ENCODE measurements around the gene SLC35A4.
"Not testable (repeated sequence)": the region's sequence is repeated elsewhere in the genome, so short reads cannot be mapped to it uniquely, and the experiment has no call there.

SLC35A4 gene

DNA sequence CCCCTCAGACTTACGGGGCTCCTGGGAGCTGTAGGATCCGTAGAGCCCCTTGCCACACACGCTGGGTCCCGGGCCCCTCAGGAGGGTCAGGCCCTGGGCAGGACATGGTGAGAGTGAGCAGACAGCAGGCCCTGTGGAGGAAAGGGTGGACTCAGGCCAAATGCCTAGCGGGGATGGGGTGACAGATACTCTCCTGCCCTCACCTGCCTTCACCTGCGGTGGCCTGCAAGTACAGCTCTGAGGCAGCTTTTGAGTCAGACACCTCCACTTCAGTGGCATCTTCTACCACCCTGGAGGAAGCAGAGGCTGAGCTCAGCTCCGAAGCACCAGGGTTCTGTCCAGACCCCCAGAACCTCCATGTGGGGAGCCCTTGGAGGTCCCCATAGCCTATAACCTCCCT, 26.2 kb downstream of the SLC35A4 start:
- no peak for DNase-seq (ENCODE audit: low spot score)

DNA sequence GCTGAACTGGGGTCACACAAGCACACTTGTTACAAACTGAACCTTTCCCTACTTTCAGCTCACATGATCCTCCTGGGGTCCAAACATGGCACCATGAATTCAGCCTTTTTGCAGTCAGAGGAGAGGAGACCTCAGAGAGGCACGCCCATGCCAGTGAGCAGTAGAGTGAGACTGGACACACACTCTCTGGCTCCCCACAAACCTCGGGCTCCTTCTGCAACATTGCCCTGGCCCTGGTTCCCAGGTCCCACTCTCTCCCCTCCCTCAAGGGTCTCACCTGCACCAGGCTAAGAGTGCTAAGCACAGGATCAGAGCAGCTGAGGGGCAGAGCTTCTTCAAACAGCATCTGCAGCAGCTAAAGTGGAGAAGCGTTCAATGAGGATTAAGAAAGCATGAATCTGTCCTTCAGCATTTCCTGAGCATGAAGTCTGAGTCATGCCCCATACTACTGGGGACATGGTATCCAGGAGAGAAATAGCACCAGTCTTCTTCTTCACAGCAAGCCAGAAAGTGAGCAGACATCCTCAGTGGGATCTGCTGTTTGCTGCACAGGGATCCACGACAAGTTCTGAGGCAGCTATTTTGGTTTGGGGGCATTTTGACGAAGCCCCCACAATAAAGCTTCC, 27.2 kb downstream of the SLC35A4 start:
- DNase-seq (ENCODE audit: low spot score), result no peak

DNA sequence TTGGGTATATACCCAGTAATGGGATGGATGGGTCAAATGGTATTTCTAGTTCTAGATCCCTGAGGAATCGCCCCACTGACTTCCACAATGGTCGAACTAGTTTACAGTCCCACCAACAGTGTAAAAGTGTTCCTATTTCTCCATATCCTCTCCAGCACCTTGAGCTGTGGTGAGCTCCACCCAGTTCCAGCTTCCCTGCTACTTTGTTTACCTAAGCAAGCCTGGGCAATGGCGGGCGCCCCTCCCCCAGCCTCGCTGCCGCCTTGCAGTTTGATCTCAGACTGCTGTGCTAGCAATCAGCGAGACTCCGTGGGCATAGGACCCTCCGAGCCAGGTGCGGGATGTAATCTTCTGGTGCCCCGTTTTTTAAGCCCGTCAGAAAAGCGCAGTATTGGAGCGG, 28.4 kb downstream of the SLC35A4 start:
- not testable (repeated sequence) for DNase-seq (ENCODE audit: low spot score)

DNA sequence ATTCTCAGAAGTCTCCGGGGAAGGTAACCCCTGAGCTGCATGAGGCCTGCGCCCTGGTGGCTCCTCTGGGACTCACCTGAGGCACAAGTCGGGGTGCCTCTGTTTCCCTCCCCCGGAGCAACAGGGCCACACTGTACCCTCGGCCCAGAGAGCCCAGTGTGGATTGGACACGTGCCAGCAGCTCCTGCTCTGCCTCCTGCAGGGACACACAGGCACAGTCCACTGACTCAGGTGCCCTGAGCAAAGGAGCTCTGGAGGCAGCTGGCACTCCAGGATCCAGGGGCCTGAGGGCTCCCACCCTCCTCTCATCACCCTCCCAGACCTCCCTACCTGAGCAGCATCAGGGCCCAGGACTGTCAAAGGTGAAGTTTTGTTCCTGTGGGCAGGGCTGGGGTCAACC, 29.5 kb downstream of the SLC35A4 start:
- no peak for DNase-seq (ENCODE audit: low spot score)

DNA sequence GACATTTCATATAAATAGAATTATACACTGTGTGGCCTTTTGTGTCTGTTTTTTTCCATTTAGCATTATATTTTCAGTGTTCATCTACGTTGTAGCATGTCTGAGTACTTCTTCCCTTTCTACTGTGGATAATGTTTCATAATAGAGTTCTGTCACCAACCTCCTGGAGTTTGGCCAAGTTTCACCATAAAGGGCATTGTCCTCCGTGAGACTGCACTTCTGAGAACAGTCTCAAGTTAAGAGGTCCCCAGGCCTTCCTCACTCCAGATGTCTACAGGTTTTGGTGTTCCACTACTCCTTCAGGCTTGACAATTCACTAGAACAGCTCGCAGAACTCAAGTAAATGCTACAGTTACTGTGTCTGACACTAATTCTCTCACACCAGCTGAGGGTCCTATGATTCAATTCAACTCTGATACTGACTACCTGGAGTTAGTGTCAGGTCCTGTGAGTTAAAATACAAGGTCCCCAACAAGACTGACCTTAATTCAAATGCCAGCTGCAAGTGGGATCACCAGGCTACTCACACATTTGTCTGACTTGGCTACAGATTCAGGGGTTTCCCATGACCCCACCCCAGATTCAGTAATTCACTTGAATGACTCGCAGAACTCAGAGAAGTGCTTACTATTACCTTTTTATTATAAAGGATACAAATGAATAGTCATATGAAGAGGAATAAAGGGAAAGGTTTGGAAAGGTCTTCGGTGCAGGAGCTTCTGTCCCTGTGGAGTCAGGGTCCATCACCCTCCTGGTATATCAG, 31.1 kb downstream of the SLC35A4 start:
- no peak for DNase-seq (ENCODE audit: low spot score)

DNA sequence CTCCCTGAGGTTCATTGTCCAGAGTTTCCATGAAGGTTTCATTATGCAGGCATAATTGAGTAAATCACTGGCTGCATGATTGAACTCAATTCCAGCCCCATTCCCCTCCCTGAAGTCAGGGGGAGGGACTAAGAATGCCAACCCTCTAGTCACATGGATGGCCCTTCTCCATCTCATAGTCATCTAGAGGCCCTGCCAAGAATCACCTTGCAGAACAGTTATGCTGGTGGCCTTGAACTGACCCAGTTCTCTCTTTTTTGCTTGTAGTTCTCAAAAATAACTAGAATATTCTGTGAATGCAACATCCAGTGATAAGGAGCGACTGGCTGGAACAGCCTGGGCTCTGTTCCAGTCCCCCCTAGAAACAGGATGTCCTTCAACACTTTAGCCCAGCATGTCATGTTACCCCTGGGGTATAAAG, 31.7 kb downstream of the SLC35A4 start:
- DNase-seq (ENCODE audit: low spot score), result no peak

DNA sequence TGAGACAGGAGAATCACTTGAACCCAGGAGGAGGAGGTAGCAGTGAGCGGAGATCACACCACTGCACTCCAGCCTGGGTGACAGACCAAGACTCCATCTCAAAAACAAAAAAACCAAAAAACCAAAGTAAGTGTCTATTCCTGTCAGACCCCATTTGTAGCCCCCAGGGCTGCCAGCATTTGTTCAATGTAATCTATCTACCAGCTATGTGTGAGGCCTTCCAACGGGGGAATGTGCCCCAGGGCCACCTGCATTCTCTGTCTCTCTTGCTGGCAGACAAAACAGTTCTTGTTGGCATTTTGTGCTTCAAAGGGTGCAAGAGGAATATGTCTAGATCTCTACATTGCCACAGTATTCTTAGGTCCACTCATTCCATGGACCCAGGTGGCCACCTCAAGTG, 34.2 kb downstream of the SLC35A4 start:
- no peak for DNase-seq (ENCODE audit: low spot score)

DNA sequence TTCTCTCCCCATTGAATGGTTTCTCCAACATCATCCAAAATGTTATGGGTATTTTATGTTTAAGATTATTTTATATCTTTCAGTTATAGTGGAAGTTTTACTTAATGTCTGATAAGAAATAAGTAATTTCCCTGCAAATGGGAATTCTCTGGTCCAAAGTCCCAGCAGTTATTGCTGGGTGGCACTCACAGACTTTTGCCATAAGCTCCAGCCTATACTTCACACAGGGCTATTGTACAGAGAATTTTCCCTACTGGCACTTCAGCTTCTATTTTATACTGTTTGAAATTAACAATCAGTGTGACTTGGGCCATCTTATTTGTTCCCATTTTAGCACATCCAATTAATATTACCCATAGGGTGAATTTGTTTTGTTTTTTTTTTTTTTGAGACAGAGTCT, 35.5 kb downstream of the SLC35A4 start:
- no peak for DNase-seq (ENCODE audit: low spot score)

DNA sequence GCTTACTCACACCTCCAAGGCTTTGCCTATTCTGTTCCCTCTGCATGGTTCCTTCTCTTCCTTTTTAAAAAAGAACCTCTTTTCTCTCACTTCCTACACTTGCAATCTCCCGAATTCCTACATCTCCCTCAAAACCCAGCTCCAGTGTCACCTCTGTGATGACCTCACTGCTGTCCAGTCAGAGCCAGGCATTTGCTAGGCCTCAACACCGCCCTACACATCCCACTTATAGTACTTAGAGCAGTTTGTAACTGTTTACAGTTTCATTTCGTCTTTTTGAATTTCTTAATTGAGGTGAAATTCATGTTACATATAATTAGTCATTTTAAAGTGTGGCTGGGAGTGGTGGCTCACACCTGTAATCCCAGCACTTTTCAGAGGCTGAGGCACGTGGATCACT, 37.5 kb downstream of the SLC35A4 start:
- no peak for DNase-seq (ENCODE audit: low spot score)

DNA sequence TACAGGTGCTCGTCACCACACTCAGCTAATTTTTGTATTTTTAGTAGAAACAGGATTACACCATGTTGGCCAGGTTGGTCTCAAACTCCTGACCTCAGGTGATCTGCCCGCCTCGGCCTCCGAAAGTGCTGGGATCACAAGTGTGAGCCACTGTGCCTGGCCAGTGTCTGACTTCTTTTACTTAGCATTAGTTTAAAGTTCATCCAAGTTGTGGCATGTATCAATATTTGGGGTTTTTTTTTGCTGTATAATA, 38.7 kb downstream of the SLC35A4 start:
- DNase-seq (ENCODE audit: low spot score), result not testable (repeated sequence)

DNA sequence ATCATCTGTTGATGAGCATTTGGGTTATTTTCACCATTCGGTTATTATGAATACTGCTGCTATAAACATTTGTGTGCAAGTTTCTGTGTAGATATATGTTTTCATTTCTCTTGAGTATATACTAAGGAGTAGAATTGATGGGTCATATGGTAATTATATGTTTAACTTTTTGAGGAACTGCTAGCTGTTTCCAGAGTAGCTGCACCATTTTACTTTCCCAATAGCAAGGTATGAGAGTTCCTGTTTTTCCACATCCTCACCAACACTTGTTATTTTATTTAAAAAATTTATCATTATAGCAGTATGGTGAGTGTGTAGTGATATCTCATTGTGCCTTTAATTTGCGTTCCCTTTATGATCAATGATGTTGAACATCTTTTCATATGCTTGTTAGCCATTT, 39.1 kb downstream of the SLC35A4 start:
- no peak for DNase-seq (ENCODE audit: low spot score)

DNA sequence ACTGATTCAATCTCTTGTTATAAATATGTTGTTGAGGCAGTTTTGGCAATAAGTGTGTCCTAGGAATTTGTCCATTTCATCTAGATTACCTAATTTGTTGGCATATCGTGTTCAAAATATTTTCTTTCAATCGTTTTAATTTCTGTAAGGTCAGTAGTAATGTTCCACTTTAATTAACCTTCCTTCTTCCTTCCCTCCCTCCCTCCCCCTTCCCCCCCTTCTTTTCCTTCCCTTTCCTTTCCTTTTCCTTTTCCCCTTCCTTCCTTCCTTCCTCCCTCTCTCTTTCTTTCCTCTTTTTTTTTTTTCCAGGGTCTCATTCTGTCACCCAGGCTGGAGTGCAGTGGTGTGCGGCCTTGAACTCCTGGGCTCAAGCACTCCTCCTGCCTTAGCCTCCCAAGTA, 41.3 kb downstream of the SLC35A4 start:
- no peak for DNase-seq (ENCODE audit: low spot score)

DNA sequence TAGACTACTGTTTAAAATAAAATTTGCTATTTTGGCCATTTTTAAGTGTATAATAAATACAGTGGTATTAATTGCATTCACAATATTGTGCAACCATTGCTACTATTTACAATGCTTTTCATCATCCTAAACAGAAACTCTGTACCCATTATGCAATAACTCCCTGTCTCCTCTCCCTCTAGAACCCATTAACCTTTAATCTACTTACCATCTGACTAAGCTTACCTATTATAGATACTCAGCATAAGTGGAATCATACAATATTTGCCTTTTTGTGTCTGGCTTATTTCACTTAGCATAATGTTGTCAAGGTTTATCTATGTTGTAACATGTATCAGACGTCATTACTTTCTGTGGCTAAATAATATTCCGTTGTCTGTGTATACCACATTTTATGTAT, 42.4 kb downstream of the SLC35A4 start:
- DNase-seq (ENCODE audit: low spot score), result no peak

DNA sequence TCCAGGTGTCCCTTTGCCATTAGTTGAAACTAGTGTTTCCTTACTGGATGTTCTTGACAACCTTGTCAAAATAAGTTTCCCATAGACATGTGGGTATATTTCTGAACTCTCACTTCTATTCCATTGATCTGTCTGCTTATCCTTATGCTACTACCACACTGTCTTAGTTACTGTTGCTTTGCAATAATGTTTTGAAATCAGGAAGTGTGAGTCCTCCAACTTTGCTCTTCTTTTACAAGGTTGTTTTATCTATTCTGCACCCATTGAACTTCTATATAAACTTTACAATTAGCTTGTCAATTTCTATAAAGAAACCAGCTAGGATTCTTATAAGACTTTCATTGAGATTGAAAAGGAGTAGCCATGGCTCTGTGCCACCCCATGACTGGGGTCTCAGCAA, 44.1 kb downstream of the SLC35A4 start:
- DNase-seq (ENCODE audit: low spot score), result no peak

DNA sequence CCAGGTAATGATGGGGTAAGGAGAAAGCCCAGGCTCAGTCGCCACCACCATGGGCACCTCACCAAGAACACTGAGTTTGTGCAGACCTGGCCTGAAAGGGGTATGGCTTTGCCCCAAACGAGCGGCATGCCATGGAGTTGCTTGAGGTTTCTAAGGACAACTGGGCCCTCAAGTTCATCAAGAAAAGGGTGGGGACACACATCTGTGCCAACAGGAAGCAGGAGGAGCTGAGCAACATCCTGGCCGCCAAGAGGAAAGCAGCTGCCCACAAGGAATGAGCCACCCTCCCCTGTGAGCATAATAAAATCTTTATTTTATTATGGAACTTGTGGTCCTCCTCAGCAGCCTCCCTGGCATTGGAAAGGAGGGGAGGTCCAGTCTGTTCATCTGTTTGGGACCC, 44.5 kb downstream of the SLC35A4 start:
- no peak for DNase-seq (ENCODE audit: low spot score)

DNA sequence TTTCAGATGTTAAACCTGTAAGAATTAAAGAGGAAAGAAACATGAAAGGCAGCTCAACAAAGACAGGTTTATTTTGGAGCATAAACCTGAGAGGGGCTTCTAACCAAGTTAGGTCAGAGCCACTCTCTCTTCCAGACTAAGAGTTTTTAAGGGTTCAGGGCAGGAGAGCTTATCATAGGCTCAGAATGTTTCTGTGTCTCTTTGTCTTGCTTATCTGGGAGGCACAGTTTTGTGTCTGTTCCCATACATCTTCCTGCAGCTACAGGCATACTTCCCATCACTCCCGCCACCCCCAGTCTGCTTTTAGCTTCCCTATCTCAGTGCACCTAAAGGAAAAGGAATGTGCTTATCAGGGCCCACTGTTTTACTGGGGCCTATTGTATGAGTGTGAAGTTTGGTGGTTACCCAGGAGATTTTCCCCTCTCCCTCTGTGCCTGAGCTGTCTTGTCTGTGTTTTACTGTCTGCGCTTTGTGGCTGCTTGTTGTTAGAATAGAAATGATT, 46.4 kb downstream of the SLC35A4 start:
- DNase-seq (ENCODE audit: low spot score), result no peak
